ENCODE results near the gene KDM4C. TPM values are rescaled to one million over a fixed set of nuclear protein-coding genes. Genes with fewer than 3 reads are reported as not detected.

The KDM4C gene
- total RNA-seq, 1 experiment from 2014 or later: 16.8 TPM

- POLR2A ChIA-PET: no interaction called here
- intact Hi-C loops (cut with micrococcal nuclease): no loop called here
- H3K4me2 ChIP-seq (ENCODE audit: low read length): no peak overlapping the region
- no peaks in the 10 kb centered on the region for H4K20me1 ChIP-seq (ENCODE audit: insufficient read depth)
- H3K9me2 ChIP-seq (ENCODE audit: insufficient read depth): no peaks in the 10 kb centered on the region
- no peak for DNase-seq (ENCODE audit: low read depth, low spot score)
- H3K27me3 ChIP-seq (ENCODE audit: insufficient read depth, low read length): no peaks in the 10 kb centered on the region
- no peak for TF ChIP-seq POLR2A (IDR thresholded peaks at IDR 0.05; ENCODE audit: borderline replicate concordance, extremely low read depth, insufficient read depth, insufficient read length)
- no peak for TF ChIP-seq FOSL1 (IDR thresholded peaks at IDR 0.05; ENCODE audit: low read depth)
- no peak for TF ChIP-seq ZFX (IDR thresholded peaks at IDR 0.05)
- no peak for TF ChIP-seq ZNF274 (IDR thresholded peaks at IDR 0.05; ENCODE audit: low read depth, low read length)
- no peak for TF ChIP-seq REST (IDR thresholded peaks at IDR 0.05; ENCODE audit: low read depth)
- no peak for TF ChIP-seq JUND (IDR thresholded peaks at IDR 0.05)
- TF ChIP-seq ZBTB33 (IDR thresholded peaks at IDR 0.05; ENCODE audit: extremely low read depth, insufficient replicate concordance, low read length): no peak
- no peak for TF ChIP-seq TCF7L2 (IDR thresholded peaks at IDR 0.05; ENCODE audit: borderline replicate concordance, extremely low read depth, insufficient read depth, insufficient read length)
- no peak for TF ChIP-seq RAD21 (IDR thresholded peaks at IDR 0.05; ENCODE audit: low read depth)
- TF ChIP-seq ATF3 (IDR thresholded peaks at IDR 0.05): no peak
- no peak for TF ChIP-seq POLR2AphosphoS5 (IDR thresholded peaks at IDR 0.05; ENCODE audit: low read depth, low read length)
- no peak for TF ChIP-seq SRF (IDR thresholded peaks at IDR 0.05; ENCODE audit: low read depth)
- TF ChIP-seq MAX (IDR thresholded peaks at IDR 0.05): no peak
- no peak for ATAC-seq
- no peak overlapping the region for H3K27ac ChIP-seq (ENCODE audit: low read depth, low read length)
- H3K79me2 ChIP-seq (ENCODE audit: insufficient read depth, low read length): no peaks in the 10 kb centered on the region
- H3K4me3 ChIP-seq (replicated peaks in 1 of 2; ENCODE audit: low read depth in 1 of 2, low read length in 2 of 2): no peak overlapping the region
- RAD21 ChIA-PET (ENCODE audit: low non-redundant PET in 1 of 2, low total read pairs in 2 of 2, uncharacterized antibody in 2 of 2, unreplicated experiment in 2 of 2): no interaction called here
- H3K4me1 ChIP-seq (ENCODE audit: control insufficient read depth in 1 of 2, insufficient read depth in 2 of 2, low read length in 2 of 2): peaks cover 0 to 16% of the 10 kb centered on the region in 2 experiments; a peak in 2 of 4 replicates
- no peak overlapping the region for H2AFZ ChIP-seq (ENCODE audit: low read depth, low read length, poor library complexity, severe bottlenecking)
- CTCF ChIA-PET: no interaction called here
- no peak overlapping the region for H3K9ac ChIP-seq (ENCODE audit: low read length)
- H3K9me3 ChIP-seq (ENCODE audit: control insufficient read depth in 1 of 2, insufficient read depth in 1 of 2, low read depth in 1 of 2, low read length in 2 of 2): no peaks in the 10 kb centered on the region
- BruUV-seq (replicated peaks): no TSS peak
- H3K36me3 ChIP-seq (ENCODE audit: control insufficient read depth in 1 of 2, insufficient read depth in 2 of 2, low read length in 2 of 2): no peaks in the 10 kb centered on the region
Observed at GRCh38 chr9:7125231-7125630, 367.5 kb downstream of the KDM4C start.
